Upper lobe of right lung (tissue), 1 donor: ENCODE measurements around the gene INPP5A. TPM values are rescaled to one million over a fixed set of nuclear protein-coding genes. Genes with fewer than 3 reads are reported as not detected.

Experiments
- ATAC-seq: fragments of 200-7000 bp; cut with Tn5 transposase; one replicate; pipeline ENCODE4 v1.9.1; 2020; ENCODE audit warnings: mild to moderate bottlenecking, moderate library complexity
- DNase-seq: peaks from one replicate; pipeline ENCODE4 v3.0.0-alpha.2; 2020
- H3K27ac ChIP-seq: fragments of 200-600 bp; one replicate; pipeline ENCODE4 v1.8.0; 2022
- H3K27me3 ChIP-seq: fragments of 200-600 bp; one replicate; pipeline ENCODE4 v1.8.0; 2022; ENCODE audit warnings: mild to moderate bottlenecking
- H3K36me3 ChIP-seq: fragments of 200-600 bp; one replicate; pipeline ENCODE4 v1.8.0; 2022
- H3K4me1 ChIP-seq: fragments of 200-600 bp; one replicate; pipeline ENCODE4 v1.8.0; 2022
- H3K4me3 ChIP-seq: fragments of 200-600 bp; one replicate; pipeline ENCODE4 v1.8.0; 2022; ENCODE audit warnings: mild to moderate bottlenecking
- H3K9me3 ChIP-seq: fragments of 200-600 bp; one replicate; pipeline ENCODE4 v1.8.0; 2022
- intact Hi-C: fragments of 100-400 bp; cut with DNase I; formaldehyde crosslinking; loops from one replicate; pipeline ENCODE4 v1.11.0; 2022
- total RNA-seq: library from RNA; stranded (reverse); fragmentation: NEBNext Ultra II Directional; extraction: Animal tissue kit (Norgen Biotek cat#: 25700); gene quantifications from one replicate; pipeline ENCODE4 v1.2.1, GENCODE V29; 2021
- TF ChIP-seq, protein P1 (sequence below): fragments of 200-600 bp; IDR thresholded peaks from one replicate; pipeline ENCODE4 v1.8.0; 2022; ENCODE audit warnings: antibody characterized with exemption
- donor health status: DM: no; HTN: yes; CAD: no; lungs with severe emphysema.

The INPP5A gene
- total RNA-seq, 1 donor from 2014 or later = 38.3 TPM

DNA sequence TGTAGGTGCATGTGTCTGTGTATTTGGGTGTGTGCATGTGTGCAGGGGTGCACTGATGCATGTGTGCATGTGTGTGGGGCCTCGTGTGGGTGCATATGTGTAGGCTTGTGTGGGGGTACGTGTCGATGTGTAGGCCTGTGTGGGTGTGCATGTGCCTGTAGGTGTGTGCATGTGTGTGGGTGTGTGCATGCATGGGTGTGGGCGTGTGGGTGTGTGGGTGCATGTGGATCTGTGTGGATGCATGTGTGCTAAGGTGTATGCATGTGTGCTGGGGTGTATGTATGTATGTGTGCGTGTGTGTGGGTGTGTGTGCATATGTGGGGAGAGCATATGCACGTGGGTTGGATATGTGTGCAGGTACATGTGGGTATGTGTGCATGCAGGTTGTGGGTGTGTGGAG is 175.2 kb downstream of the INPP5A start:
- Histone ChIP-seq H3K36me3 (peaks cover 14% of the 10 kb centered on the region), H3K4me1 (no peaks in the 10 kb centered on the region), H3K27ac (no peak overlapping the region), H3K9me3 (no peaks in the 10 kb centered on the region), H3K27me3 (no peaks in the 10 kb centered on the region), H3K4me3 (no peak overlapping the region)
- TF ChIP-seq, protein P1, sequence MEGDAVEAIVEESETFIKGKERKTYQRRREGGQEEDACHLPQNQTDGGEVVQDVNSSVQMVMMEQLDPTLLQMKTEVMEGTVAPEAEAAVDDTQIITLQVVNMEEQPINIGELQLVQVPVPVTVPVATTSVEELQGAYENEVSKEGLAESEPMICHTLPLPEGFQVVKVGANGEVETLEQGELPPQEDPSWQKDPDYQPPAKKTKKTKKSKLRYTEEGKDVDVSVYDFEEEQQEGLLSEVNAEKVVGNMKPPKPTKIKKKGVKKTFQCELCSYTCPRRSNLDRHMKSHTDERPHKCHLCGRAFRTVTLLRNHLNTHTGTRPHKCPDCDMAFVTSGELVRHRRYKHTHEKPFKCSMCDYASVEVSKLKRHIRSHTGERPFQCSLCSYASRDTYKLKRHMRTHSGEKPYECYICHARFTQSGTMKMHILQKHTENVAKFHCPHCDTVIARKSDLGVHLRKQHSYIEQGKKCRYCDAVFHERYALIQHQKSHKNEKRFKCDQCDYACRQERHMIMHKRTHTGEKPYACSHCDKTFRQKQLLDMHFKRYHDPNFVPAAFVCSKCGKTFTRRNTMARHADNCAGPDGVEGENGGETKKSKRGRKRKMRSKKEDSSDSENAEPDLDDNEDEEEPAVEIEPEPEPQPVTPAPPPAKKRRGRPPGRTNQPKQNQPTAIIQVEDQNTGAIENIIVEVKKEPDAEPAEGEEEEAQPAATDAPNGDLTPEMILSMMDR = no peak
- intact Hi-C loops = no loop called here
- ATAC-seq (no peak), DNase-seq (no peak)

DNA sequence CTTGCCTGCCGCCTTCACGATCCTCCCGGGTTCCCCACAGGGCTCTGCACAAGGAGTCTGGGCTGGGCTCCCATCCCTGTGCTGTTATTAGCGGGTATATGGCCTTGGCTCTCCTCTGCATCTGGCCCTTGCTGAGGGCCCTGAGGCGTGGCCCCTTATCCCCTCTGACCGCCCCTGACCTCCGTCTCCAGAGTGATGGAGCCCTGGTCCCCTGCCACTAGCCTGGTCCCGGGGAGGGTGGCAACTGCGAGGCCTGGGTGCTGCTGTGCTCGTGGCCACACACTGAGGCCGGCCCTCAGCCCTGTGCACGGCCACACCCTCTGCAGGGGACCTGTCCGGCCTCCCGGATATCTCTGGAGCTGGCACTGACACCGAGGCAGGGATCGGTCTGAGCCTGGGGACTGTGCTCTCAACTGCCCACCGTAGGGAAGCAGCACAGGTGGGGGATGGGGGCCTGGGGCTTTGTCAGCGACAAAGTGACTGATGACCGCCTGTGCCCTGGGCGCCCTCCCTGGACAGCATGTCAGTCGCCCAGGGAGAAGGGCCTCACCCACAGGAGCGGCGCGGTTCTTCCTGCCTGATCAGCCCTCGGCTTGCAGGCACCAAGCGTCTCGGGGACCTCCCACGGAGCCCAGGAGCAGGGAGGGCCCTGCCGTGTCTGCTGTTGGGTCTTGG is 176.0 kb downstream of the INPP5A start:
- Histone ChIP-seq H3K4me1 (no peaks in the 10 kb centered on the region), H3K9me3 (no peaks in the 10 kb centered on the region), H3K36me3 (peaks cover 14% of the 10 kb centered on the region), H3K4me3 (no peak overlapping the region), H3K27ac (no peak overlapping the region), H3K27me3 (no peaks in the 10 kb centered on the region)
- ATAC-seq (no peak), DNase-seq (no peak)
- intact Hi-C loops = no loop called here
- TF ChIP-seq, protein P1 = no peak

DNA sequence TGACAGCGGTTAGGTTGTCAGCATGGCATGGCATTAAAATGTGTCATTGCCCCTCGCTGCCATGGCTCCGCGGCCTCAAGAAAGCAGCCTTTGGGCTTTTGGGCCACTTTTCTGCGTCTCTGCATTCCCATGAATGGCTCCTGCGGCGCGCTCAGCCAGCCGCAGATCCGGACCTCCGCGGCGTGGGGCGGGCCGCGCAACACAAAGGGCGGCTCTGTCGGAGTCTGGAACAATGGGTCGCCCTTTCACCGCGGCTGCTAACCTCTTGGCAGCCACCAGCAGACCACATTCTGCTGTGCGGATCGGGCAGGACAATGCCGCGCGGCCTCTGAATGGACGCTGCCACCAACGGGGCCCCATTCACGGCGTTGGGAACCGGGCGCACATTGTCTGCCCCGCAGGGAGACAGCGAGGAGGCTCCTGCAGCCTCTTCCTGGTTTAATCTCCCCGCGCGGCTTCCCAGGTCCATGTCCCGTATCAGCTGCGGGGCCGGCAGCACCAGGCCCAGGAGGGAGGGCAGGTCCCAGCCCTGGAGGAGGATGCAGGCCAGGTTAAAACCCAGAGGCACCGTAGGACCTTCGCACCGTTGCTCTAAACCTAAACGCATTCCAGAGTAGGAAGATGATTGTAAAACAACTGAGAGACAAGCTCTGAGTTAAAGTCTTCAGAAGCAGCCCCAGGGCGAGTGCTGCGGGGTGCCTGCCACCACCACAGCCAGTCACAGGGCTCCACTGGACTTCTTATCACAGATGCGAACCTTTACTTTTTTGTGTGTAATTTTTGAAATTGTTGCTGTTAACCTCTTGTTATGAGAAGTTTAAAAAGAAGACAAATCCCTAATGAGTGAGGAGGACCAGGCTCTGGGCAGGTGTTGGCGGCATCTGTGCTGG is 176.8 kb downstream of the INPP5A start:
- DNase-seq (no peak), ATAC-seq (no peak)
- intact Hi-C loops = no loop called here
- Histone ChIP-seq H3K36me3 (peaks cover 14% of the 10 kb centered on the region), H3K27ac (no peak overlapping the region), H3K4me3 (no peak overlapping the region), H3K4me1 (no peaks in the 10 kb centered on the region), H3K9me3 (no peaks in the 10 kb centered on the region), H3K27me3 (no peaks in the 10 kb centered on the region)
- TF ChIP-seq, protein P1 = no peak

DNA sequence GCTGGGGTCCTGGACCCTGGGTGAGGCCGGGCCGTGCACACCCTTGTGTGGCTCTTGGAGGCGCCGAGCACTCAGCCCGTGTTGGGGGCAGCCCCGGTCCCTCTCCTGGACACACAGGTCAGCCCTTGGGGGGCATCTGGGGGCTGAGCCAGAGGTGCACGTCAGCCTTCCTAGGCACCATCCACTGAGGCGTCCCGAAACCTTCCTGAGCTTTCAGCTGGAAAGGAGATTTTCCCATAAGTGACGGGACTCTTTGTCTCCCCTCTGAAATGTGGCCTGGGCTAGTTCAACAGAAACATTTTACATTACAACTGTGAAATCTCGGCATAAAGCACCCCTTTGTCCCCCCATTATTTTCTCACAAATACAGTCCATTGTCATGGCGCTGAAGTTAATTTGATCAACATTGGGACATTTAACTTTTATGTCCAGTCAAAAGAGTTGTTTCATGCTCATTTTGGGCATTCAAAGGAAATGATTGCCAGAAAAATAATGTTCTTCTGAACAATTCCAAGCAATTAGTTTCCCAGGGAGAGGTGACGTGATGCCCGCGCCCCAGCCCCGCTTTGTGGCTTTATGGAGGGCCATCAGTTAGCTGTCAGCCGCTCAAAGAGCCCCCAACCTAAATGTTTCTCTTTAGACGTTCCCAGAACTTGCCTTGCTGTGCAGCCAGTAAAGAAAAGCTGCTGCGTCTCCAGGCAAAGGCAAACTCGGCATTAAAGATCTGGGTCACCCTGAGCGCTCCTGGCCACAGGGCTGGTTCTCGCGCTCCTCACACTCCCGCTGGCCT is 177.6 kb downstream of the INPP5A start:
- peaks cover 14% of the 10 kb centered on the region for H3K36me3 ChIP-seq
- no peaks in the 10 kb centered on the region for H3K9me3 ChIP-seq
- intact Hi-C loops = no loop called here
- H3K4me3 ChIP-seq = no peak overlapping the region
- no peak for ATAC-seq
- H3K4me1 ChIP-seq = no peaks in the 10 kb centered on the region
- TF ChIP-seq, protein P1 = no peak
- H3K27me3 ChIP-seq = no peaks in the 10 kb centered on the region
- H3K27ac ChIP-seq = no peak overlapping the region
- no peak for DNase-seq

- intact Hi-C loops = no loop called here
- H3K4me3 ChIP-seq = no peak overlapping the region
- no peak for ATAC-seq
- DNase-seq = no peak
- H3K9me3 ChIP-seq = no peaks in the 10 kb centered on the region
- peaks cover 10% of the 10 kb centered on the region for H3K36me3 ChIP-seq
- TF ChIP-seq, protein P1 = no peak
- no peak overlapping the region for H3K27ac ChIP-seq
- H3K27me3 ChIP-seq = no peaks in the 10 kb centered on the region
- no peaks in the 10 kb centered on the region for H3K4me1 ChIP-seq
These were observed 178.4 kb downstream of the INPP5A start for GRCh38 chr10:132715776-132716680.
